ENCODE measurements around the gene RPL19. TPM values are rescaled to one million over a fixed set of nuclear protein-coding genes. Genes with fewer than 3 reads are reported as not detected.

RPL19 gene
- total RNA-seq (100 to 1,000 TPM; 658 to 840 TPM), polyA plus RNA-seq (100 to 1,000 TPM; 475 to 999 TPM)

DNA sequence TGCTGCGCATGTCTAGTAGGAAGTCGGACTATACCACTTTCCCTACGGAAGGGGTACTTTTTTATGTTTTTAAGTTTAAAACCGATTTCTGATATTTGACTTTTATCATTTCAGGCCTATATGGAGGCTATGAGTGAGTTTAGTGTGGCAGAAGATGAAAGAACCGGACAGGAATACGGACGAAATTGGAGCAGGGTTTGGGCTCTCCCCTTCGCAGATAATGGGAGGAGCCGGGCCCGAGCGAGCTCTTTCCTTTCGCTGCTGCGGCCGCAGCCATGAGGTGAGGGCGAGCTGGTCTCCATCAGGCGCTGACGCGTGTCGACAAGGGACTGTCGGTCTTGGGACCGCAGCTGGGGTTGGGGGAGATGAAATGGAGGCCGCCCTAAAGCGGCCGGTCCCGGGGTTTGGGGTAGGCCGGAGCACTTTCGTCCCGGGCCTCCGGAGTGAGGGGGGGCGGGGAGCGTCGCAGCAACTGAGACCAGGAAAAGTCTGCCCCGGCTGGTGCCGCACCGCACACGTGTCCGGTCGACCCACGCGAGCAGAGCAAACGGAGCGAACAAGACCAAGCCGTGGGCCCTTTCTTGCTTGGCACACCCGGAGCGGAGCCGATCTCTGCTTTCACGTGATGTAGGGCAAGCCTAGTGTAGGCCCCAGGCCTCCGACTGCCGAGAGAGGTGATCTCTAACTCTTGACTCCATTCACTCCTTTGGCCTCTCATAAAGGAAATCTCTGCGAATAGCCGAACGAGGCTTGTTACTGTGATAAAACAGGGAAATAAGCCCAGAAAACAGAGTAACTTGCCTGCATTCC is at the start of gene RPL19:
Gene RPL19 (plus strand): TSS at position 214 of the 810 bp plus-strand sequence. CDS start 62 bp downstream, at position 276.
- peaks cover 7 to 22% (median 15%) of the 10 kb centered on the region in 4 donors for H3K4me1 ChIP-seq (ENCODE audit: control insufficient read depth in 4 of 4, insufficient read depth in 4 of 4, low read length in 3 of 4)
- no peaks in the 10 kb centered on the region for H3K9me3 ChIP-seq (ENCODE audit: control insufficient read depth in 4 of 4, low read length in 3 of 4)
- peaks cover 15 to 37% (median 31%) of the 10 kb centered on the region in 4 donors for H3K36me3 ChIP-seq (ENCODE audit: control insufficient read depth in 4 of 4, insufficient read depth in 3 of 4, low read depth in 1 of 4, low read length in 3 of 4)
- peak within 1 kb of the TSS; percentile 85 to 89 (median 87) for H3K4me3 ChIP-seq (ENCODE audit: low read depth in 1 of 3, low read length in 3 of 3)
- no peak for TF ChIP-seq FOXA2 (IDR thresholded peaks at IDR 0.05)
- TF ChIP-seq YY1 (IDR thresholded peaks at IDR 0.05) = peak; percentile 85
- TF ChIP-seq JUND (IDR thresholded peaks at IDR 0.05) = no peak
- TF ChIP-seq, protein P1, sequence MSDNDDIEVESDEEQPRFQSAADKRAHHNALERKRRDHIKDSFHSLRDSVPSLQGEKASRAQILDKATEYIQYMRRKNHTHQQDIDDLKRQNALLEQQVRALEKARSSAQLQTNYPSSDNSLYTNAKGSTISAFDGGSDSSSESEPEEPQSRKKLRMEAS (IDR thresholded peaks at IDR 0.05) = peak; percentile 73
- peak in 1 of 2 donors; percentile 84 for TF ChIP-seq GABPA (IDR thresholded peaks at IDR 0.05 in 1 of 2, conservative IDR thresholded peaks at IDR 0.05 in 1 of 2)
- no peak for TF ChIP-seq HNF4G (IDR thresholded peaks at IDR 0.05)
- TF ChIP-seq, protein P2, sequence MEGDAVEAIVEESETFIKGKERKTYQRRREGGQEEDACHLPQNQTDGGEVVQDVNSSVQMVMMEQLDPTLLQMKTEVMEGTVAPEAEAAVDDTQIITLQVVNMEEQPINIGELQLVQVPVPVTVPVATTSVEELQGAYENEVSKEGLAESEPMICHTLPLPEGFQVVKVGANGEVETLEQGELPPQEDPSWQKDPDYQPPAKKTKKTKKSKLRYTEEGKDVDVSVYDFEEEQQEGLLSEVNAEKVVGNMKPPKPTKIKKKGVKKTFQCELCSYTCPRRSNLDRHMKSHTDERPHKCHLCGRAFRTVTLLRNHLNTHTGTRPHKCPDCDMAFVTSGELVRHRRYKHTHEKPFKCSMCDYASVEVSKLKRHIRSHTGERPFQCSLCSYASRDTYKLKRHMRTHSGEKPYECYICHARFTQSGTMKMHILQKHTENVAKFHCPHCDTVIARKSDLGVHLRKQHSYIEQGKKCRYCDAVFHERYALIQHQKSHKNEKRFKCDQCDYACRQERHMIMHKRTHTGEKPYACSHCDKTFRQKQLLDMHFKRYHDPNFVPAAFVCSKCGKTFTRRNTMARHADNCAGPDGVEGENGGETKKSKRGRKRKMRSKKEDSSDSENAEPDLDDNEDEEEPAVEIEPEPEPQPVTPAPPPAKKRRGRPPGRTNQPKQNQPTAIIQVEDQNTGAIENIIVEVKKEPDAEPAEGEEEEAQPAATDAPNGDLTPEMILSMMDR (IDR thresholded peaks at IDR 0.05; ENCODE audit: low read depth, low read length, missing input control) = no peak
- TF ChIP-seq NR2F2 (IDR thresholded peaks at IDR 0.05) = no peak
- no peak for TF ChIP-seq HNF4A (conservative IDR thresholded peaks at IDR 0.05)
- peak; percentile 49 for TF ChIP-seq SP1 (IDR thresholded peaks at IDR 0.05)
- TF ChIP-seq, protein P3, sequence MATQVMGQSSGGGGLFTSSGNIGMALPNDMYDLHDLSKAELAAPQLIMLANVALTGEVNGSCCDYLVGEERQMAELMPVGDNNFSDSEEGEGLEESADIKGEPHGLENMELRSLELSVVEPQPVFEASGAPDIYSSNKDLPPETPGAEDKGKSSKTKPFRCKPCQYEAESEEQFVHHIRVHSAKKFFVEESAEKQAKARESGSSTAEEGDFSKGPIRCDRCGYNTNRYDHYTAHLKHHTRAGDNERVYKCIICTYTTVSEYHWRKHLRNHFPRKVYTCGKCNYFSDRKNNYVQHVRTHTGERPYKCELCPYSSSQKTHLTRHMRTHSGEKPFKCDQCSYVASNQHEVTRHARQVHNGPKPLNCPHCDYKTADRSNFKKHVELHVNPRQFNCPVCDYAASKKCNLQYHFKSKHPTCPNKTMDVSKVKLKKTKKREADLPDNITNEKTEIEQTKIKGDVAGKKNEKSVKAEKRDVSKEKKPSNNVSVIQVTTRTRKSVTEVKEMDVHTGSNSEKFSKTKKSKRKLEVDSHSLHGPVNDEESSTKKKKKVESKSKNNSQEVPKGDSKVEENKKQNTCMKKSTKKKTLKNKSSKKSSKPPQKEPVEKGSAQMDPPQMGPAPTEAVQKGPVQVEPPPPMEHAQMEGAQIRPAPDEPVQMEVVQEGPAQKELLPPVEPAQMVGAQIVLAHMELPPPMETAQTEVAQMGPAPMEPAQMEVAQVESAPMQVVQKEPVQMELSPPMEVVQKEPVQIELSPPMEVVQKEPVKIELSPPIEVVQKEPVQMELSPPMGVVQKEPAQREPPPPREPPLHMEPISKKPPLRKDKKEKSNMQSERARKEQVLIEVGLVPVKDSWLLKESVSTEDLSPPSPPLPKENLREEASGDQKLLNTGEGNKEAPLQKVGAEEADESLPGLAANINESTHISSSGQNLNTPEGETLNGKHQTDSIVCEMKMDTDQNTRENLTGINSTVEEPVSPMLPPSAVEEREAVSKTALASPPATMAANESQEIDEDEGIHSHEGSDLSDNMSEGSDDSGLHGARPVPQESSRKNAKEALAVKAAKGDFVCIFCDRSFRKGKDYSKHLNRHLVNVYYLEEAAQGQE (IDR thresholded peaks at IDR 0.05) = peak; percentile 77
- TF ChIP-seq, protein P4, sequence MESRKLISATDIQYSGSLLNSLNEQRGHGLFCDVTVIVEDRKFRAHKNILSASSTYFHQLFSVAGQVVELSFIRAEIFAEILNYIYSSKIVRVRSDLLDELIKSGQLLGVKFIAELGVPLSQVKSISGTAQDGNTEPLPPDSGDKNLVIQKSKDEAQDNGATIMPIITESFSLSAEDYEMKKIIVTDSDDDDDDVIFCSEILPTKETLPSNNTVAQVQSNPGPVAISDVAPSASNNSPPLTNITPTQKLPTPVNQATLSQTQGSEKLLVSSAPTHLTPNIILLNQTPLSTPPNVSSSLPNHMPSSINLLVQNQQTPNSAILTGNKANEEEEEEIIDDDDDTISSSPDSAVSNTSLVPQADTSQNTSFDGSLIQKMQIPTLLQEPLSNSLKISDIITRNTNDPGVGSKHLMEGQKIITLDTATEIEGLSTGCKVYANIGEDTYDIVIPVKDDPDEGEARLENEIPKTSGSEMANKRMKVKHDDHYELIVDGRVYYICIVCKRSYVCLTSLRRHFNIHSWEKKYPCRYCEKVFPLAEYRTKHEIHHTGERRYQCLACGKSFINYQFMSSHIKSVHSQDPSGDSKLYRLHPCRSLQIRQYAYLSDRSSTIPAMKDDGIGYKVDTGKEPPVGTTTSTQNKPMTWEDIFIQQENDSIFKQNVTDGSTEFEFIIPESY (IDR thresholded peaks at IDR 0.05) = no peak
- peak; percentile 63 for TF ChIP-seq TAF1 (conservative IDR thresholded peaks at IDR 0.05)
- no peak for TF ChIP-seq EGR1 (IDR thresholded peaks at IDR 0.05; ENCODE audit: low read depth in 2 of 2)
- TF ChIP-seq RAD21 (IDR thresholded peaks at IDR 0.05) = peak; percentile 12 to 18
- no peak for TF ChIP-seq RXRA (IDR thresholded peaks at IDR 0.05)
- TF ChIP-seq, protein P5, sequence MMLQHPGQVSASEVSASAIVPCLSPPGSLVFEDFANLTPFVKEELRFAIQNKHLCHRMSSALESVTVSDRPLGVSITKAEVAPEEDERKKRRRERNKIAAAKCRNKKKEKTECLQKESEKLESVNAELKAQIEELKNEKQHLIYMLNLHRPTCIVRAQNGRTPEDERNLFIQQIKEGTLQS (IDR thresholded peaks at IDR 0.05) = no peak
- no peak for TF ChIP-seq FOXA1 (IDR thresholded peaks at IDR 0.05)
- no peaks in the 10 kb centered on the region for H3K27me3 ChIP-seq (ENCODE audit: control insufficient read depth in 4 of 4, insufficient read depth in 4 of 4, low read length in 3 of 4)
- peak within 1 kb of the TSS; percentile 94 to 99 for H3K27ac ChIP-seq (ENCODE audit: low read depth in 1 of 2, low read length in 2 of 2)
- WGBS = under 1% methylated on average over 52 of the region's 52 CpGs
- DNase-seq (ENCODE audit: low spot score) = peak; percentile 82
- H3K9ac ChIP-seq (ENCODE audit: low read depth in 1 of 2, low read length in 2 of 2) = peak within 1 kb of the TSS; percentile 96 to 99

All from liver (tissue), 9 donors.